ENCODE results near the gene GNG7.
A peak's percentile ranks its signal among the peaks of the same experiment; 100 is the strongest.
"Not testable (repeated sequence)": the region's sequence is repeated elsewhere in the genome, so short reads cannot be mapped to it uniquely, and the experiment has no call there.

The GNG7 gene

GRCh38 chr19:2547033-2547680, 155.3 kb downstream of the GNG7 start:
- DNase-seq: no peak

DNA sequence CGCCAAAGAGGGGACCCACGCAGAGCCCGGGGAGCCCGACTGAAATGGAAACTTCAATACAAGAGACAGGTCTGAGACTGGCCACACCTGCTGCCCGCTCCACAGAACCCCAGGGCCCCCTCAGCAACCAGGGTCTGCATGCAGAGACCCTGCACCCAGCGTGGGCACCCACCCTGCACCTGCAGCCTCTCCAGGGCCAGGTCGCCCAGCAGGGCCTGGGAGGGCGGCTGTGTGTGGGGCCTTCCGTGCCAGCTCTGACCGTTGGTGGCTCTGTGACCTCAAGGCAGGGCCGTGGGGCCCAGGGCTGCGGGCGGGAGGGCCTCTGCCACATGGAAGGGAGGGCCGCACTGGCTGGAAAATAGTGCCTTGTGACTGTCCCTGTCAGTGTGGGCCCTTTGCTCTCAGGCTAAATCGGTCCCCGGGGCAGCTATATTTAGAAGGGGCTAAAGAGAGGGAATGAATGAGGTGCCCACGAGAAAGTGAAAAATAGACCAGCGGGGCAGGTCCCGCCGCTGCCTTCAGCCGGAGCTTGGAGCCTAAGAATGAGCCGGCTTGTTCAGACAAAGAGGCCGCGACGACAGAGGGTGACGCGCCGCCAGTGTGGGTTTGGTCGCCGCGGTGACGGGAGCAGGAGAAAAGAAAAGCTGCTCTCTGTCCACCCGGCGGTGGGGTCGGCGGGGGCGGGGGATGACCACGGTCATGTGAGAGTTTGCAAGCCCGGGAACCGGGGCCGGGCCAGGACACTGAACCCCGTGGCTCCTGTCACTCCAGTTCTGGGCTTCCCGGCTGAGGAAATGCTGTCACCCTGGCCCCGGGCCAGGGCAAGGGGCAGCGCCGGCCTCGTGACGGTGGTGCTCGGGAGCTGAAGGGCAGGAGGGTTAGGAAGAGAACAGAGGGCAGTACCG, 156.1 kb downstream of the GNG7 start:
- DNase-seq: no peak

DNA sequence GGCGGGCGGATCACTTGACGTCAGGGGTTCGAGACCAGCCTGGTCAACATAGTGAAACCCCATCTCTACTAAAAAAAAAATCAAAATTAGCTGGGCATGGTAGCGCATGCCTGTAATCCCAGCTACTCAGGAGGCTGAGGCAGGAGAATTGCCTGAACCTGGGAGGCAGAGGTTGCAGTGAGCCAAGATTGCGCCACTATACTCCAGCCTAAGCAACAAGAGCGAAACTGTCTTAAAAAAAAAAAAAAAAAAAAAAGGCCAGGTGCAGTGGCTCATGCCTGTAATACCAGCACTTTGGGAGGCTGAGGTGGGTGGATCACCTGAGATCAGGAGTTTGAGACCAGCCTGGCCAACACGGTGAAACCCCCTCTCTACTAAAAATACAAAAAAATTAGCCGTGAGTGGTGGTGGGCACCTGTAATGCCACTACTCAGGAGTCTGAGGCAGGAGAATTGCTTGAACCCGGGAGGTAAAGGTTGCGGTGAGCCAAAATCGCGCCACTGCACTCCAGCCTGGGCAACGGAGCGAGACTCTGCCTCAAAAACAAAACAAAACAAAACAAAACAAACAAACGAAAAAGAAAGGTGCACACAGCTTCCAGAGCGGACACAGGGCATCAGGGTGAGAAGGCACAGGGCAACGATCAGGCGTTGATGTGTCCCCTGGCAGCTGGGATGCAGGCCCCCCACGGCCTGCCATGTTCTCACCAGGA, 156.9 kb downstream of the GNG7 start:
- not testable (repeated sequence) for DNase-seq

DNA sequence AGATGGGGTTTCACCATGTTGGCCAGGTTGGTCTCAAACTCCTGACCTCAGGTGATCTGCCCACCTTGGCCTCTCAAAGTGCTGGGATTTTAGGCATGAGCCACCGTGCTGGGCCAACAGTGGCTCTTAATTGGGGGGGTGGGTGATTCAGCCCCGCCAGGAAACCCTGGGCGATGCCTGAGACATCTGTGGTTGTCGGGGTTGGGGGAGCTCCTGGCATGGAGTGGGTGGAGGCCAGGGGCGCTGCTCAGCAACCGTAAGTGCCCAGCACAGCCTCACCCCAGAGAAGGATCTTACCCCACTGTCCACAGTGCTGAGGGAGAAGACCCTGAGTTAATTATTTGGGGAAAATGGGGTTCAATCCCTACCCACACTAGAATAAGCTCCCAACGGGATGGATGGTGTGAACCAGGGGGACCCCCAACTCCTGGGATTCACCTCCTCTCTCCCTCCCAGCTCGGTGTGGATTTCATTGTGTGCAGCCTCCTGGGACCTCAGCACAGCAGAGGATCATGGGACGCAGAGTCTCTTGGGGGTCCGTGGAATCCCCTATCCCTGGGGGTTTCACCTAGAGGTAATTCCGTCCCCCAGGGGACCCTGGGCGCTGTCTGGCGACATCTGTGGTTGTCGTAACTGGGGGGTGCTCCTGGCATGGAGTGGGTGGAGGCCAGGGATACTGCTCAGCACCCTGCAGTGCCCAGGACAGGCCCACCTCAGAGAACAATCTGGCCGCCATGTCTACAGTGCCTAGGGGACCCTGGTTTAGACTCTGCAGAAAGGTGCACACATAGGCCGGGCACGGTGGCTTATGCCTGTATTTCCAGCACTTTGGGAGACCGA, 157.7 kb downstream of the GNG7 start:
- no peak for DNase-seq

- DNase-seq: peak; percentile 76
These were observed 158.7 kb downstream of the GNG7 start for GRCh38 chr19:2543463-2544442.

DNA sequence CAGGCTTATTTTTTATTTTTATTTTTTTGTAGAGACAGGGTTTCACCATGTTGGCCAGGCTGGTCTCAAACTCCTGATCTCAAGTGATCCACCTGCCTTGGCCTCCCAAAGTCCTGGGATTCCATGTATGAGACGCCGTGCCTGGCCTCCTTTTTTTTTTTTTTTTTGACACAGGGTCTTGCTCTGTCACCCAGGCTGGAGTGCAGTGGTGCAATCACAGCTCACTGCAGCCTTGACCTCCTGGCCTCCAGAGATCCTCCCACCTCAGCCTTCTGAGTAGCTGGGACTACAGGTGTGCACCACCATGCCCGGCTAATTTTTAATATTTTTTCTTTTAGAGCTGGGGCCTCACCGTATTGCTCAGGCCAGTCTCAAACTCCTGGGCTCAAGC, 159.4 kb downstream of the GNG7 start:
- DNase-seq: not testable (repeated sequence)

- no peak for DNase-seq
These were observed 160.0 kb downstream of the GNG7 start for GRCh38 chr19:2542341-2543069.

DNA sequence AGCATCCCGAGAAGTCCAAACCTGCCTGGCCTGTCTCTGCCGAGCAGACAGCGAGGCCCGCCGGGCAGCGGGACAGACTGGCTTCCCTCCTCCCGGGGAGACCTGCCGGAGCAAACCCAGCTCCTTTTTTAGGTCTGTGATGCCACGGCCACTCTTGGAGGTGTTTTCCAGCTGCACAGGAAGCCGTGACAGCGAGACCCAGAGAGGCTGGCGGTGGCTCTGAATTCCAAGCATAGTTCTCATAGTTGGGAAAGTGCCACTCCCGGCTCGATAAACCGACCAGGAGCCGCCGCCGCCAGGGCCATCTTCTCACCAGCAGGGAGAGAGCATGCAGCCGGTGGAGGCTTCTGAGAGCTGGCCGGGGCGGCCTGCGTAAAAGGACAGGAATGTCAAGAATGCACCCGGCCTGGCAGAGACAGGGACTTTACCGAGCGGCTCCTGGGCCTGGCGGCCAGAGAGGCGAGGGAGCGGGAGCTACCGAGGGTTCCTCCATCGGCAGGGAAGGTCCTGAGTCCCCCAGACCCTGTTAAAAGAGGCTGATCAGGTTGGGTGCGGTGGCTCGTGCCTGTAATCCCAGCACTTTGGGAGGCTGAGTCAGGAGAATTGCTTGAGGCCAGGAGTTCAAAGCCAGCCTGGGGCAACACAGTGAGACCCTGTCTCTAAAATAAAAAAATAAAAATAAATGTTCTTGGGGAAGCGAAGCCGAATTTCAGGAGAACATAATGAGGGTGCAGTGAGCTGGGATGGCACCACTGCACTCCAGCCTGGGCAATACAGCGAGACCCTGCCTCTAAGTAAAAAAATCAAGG, 161.6 kb downstream of the GNG7 start:
- no peak for DNase-seq

DNA sequence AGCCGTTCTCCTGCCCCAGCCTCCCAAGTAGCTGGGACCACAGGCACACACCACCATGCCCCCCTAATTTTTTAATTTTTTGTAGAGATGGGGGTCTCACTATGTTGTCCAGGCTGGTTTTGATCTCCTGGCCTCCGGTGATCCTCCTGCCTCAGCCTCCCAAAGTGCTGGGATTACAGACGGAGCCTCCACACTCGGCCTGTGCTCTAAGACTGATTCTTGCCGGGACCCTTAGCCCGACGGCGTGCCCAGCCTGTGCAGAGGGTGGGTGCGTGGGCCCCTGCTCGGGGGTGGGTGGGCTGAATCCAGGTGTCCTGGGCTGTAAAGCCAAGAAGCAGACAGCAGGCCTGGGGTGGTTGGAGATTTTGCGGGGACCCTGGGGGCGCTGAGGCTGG, 162.2 kb downstream of the GNG7 start:
- DNase-seq: no peak

GRCh38 chr19:2538096-2538757, 164.3 kb downstream of the GNG7 start:
- DNase-seq: no peak

DNA sequence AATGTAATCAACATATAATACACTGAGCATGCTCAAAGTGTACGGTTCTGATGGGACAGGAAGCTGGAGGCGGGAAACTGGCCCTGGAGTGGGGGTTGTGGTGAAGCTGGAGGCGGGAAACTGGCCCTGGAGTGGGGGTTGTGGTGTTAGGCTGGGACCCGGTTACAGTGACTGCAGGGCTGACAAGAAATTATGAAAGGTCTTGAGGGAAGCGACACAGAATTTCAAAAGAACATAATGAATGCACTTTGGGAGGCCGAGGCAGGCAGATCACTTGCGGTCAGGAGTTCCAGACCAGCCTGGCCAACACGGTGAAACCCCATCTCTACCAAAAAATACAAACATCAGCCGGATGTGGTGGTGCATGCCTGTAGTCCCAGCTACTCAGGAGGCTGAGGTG, 164.9 kb downstream of the GNG7 start:
- DNase-seq: not testable (repeated sequence)

GRCh38 chr19:2536461-2536860, 166.0 kb downstream of the GNG7 start:
- DNase-seq: no peak

- DNase-seq: no peak
These were observed 168.0 kb downstream of the GNG7 start for GRCh38 chr19:2534423-2535013.

GRCh38 chr19:2533686-2534422, 168.6 kb downstream of the GNG7 start:
- DNase-seq: no peak

DNA sequence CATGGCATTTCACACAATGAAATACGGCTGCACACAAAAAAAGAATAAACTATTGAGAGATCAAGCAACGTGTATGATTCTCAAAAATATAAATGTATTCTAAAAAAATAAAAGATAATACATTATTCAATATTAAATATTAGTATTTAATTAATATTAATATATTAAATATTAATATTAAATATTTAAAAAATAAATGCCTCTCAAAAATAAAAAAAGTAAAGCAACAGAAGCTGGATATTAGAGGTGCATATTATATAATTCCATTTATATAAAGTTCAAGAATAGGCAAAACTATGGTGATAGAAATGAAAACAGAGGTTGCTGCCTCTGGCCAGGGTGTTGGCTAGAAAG, 169.4 kb downstream of the GNG7 start:
- no peak for DNase-seq

DNA sequence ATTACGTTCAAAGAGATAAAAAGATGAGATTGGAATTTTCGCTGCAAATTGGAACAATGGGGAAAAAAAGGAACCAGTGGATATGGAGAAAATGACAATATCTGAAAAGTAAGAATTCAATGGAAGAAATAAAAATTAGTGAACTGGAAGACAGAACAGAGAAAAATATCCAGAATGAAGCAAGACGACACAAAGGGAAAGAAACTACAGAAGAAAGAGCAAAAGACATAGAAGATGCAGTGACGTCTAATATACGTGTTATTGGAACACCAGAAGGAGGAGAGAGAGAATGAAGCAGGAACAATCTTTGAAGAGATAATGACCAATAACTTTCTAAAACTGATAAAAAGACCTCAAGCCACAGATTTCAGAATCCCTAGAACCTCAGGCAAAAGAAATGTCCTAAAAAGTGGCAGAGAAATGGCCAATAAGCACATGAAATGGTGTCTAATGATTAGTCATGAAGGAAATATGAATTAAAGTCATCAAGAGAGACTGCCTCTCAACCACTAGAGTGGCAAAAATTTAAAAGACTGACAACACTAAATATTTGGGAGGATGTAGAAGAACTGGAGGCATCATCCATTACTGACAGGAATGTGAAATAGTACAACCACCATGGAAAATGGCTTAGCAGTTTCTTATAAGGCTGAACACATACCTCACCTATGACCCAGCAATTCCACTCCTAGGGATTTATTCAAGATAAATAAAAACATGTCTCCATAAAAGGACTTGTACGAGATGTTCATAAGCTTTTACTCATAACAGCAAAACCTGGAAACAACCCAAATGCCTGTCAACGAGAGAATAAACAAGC, 170.0 kb downstream of the GNG7 start:
- no peak for DNase-seq

DNA sequence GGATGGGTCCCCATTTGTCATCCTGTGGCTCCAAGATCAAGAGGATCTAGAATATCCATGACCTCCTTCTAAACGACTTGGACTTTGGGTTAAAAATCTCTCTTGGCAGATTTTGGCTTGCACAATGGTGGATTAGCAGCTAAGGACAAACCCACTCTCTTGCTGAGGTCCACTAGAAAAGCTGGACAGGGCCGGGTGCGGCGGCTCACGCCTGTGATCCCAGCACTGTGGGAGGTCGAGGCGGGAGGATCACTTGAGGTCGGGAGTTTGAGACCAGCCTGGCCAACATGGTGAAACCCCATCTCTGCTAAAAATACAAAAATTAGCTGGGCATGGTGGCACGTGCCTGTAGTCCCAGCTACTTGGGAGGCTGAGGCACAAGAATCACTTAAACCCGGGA, 172.6 kb downstream of the GNG7 start:
- DNase-seq: not testable (repeated sequence)
